ENCODE results near the gene OPALIN.

Gene OPALIN

GRCh38 chr10:96370584-96371157, 11.9 kb upstream of the OPALIN start:
- Histone ChIP-seq H3K36me3 (no peaks in the 10 kb centered on the region), H3K4me3 (ENCODE audit: low read depth, low read length) (no peak overlapping the region), H3K9me3 (no peaks in the 10 kb centered on the region), H3K27me3 (no peaks in the 10 kb centered on the region), H3K4me1 (no peaks in the 10 kb centered on the region)
- DNase-seq, result peak; percentile 34
- TF ChIP-seq CTCF (IDR thresholded peaks at IDR 0.05; ENCODE audit: low read depth, low read length), result peak; percentile 78

GRCh38 chr10:96369890-96370583, 11.2 kb upstream of the OPALIN start:
- Histone ChIP-seq H3K36me3 (no peaks in the 10 kb centered on the region), H3K4me3 (ENCODE audit: low read depth, low read length) (no peak overlapping the region), H3K27me3 (no peaks in the 10 kb centered on the region), H3K9me3 (no peaks in the 10 kb centered on the region), H3K4me1 (no peaks in the 10 kb centered on the region)
- no peak for TF ChIP-seq CTCF (IDR thresholded peaks at IDR 0.05; ENCODE audit: low read depth, low read length)
- no peak for DNase-seq

- H3K27me3 ChIP-seq, result no peaks in the 10 kb centered on the region
- no peak for DNase-seq
- no peak overlapping the region for H3K4me3 ChIP-seq (ENCODE audit: low read depth, low read length)
- no peaks in the 10 kb centered on the region for H3K36me3 ChIP-seq
- TF ChIP-seq CTCF (IDR thresholded peaks at IDR 0.05; ENCODE audit: low read depth, low read length), result no peak
- no peaks in the 10 kb centered on the region for H3K4me1 ChIP-seq
- no peaks in the 10 kb centered on the region for H3K9me3 ChIP-seq
Measured at GRCh38 chr10:96368971-96369370, 10.2 kb upstream of the OPALIN start.

GRCh38 chr10:96367470-96367869, 8.7 kb upstream of the OPALIN start:
- no peak for TF ChIP-seq CTCF (IDR thresholded peaks at IDR 0.05; ENCODE audit: low read depth, low read length)

GRCh38 chr10:96366508-96366907, 7.7 kb upstream of the OPALIN start:
- H3K4me1 ChIP-seq, result no peaks in the 10 kb centered on the region
- no peaks in the 10 kb centered on the region for H3K9me3 ChIP-seq
- no peaks in the 10 kb centered on the region for H3K27me3 ChIP-seq
- TF ChIP-seq CTCF (IDR thresholded peaks at IDR 0.05; ENCODE audit: low read depth, low read length), result no peak
- DNase-seq, result no peak
- H3K4me3 ChIP-seq (ENCODE audit: low read depth, low read length), result no peak overlapping the region
- H3K36me3 ChIP-seq, result no peaks in the 10 kb centered on the region

More at GRCh38 chr10:96367470-96367869, 8.7 kb upstream of the OPALIN start:
- no peak overlapping the region for H3K4me3 ChIP-seq (ENCODE audit: low read depth, low read length)
- H3K27me3 ChIP-seq, result no peaks in the 10 kb centered on the region
- no peaks in the 10 kb centered on the region for H3K9me3 ChIP-seq
- H3K4me1 ChIP-seq, result no peaks in the 10 kb centered on the region
- no peak for DNase-seq
- no peaks in the 10 kb centered on the region for H3K36me3 ChIP-seq

GRCh38 chr10:96365571-96365970, 6.8 kb upstream of the OPALIN start:
- no peaks in the 10 kb centered on the region for H3K36me3 ChIP-seq
- no peak for TF ChIP-seq CTCF (IDR thresholded peaks at IDR 0.05; ENCODE audit: low read depth, low read length)
- DNase-seq, result no peak

More at GRCh38 chr10:96365571-96365970, 6.8 kb upstream of the OPALIN start:
- Histone ChIP-seq H3K4me3 (ENCODE audit: low read depth, low read length) (no peak overlapping the region), H3K9me3 (no peaks in the 10 kb centered on the region), H3K27me3 (no peaks in the 10 kb centered on the region), H3K4me1 (no peaks in the 10 kb centered on the region)
